ENCODE data around the gene ZNF699.

DNA sequence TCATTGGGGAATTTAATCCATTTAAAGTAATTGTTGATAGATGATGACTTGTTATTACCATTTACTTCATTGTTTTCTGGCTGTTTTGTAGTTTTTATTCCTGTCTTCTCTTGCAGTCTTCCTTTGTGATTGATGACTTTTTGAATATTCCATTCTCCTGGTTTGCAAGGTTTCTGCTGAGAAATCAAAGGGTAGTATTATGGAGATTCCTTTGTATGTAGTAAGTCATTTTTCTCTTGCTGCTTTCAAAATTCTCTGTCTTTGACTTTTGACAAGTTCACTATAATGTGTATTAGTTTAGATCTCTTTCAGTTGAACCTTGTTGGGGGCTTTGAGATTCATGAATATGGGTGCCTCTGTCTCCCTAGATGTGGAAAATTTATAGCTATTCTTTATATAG is 20.4 kb upstream of the ZNF699 start:
- TF ChIP-seq CTCF (IDR thresholded peaks at IDR 0.05): no peak
- no peak for TF ChIP-seq POLR2A (IDR thresholded peaks at IDR 0.05)

All from testis (tissue), 2 donors.